Measurements from ENCODE around the gene CCDC142. TPM values are rescaled to one million over a fixed set of nuclear protein-coding genes. Genes with fewer than 3 reads are reported as not detected.

CCDC142 gene
- total and polyA plus RNA-seq, 9 of the 15 experiments (the other 6 are each of a cell fraction or from before 2014, with no cell fraction given), result 0.55 to 11.7 (median 7.2) TPM

DNA sequence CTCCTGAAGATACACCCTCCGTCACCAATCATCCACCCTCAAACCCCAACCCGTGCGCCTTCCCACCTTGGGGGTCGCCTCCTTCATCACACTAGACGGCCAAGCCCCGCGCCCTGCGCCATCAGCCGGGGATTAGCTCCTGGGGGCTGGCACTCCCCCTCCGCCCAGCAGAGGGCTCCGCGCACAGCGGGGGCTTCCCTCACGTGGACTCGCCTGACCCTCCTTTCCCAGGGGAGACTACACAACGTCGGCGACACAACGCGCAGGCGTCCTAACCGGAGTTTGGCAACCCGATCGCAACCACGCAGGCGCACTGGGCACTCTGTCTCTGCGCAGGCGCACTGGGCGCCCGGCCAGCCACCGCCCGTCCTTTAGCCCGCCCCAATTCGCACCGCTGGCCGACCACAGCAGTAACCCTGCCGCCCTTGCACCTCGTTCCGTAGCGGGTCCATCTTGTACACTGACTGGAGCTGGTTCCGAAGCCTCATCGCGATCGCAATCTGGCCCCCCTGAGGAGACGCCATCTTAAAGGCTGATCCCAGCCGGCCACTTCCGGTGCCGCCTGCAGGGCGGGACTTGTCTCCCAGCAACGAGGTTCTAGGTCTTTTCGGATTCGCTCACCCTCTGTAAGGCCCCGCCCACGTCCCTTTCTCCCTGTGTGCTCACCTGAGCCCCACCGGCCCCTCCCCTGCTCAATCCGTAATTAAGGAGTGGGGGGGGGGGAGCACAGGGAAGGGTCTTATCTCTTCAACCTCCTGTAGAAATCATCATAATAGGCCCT, 24.5 kb upstream of the CCDC142 start, which contains the start of gene PCGF1 (continued):
- peak; percentile 67 for TF ChIP-seq ETV5 (CRISPR knock-in tag; IDR thresholded peaks at IDR 0.05; ENCODE audit: low read depth)
- no peak for TF ChIP-seq ZNF584 (CRISPR knock-in tag; IDR thresholded peaks at IDR 0.05; ENCODE audit: low read depth)
- no peak for TF ChIP-seq TEAD2 (tag; IDR thresholded peaks at IDR 0.05)
- TF ChIP-seq HIVEP1 (CRISPR knock-in tag; IDR thresholded peaks at IDR 0.05), result 0 out of 2 replicates have a peak, but pooled peaks have one; percentile 4
- no peak for TF ChIP-seq ILK (tag; IDR thresholded peaks at IDR 0.05; ENCODE audit: borderline replicate concordance, low read depth)
- TF ChIP-seq RAD51 (IDR thresholded peaks at IDR 0.05; ENCODE audit: borderline replicate concordance, low read depth), result no peak; the same call in 1 of the 2 replicates
- TF ChIP-seq, protein P1, sequence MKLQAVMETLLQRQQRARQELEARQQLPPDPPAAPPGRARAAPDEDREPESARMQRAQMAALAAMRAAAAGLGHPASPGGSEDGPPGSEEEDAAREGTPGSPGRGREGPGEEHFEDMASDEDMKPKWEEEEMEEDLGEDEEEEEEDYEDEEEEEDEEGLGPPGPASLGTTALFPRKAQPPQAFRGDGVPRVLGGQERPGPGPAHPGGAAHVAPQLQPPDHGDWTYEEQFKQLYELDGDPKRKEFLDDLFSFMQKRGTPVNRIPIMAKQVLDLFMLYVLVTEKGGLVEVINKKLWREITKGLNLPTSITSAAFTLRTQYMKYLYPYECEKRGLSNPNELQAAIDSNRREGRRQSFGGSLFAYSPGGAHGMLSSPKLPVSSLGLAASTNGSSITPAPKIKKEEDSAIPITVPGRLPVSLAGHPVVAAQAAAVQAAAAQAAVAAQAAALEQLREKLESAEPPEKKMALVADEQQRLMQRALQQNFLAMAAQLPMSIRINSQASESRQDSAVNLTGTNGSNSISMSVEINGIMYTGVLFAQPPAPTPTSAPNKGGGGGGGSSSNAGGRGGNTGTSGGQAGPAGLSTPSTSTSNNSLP (IDR thresholded peaks at IDR 0.05; ENCODE audit: borderline replicate concordance, low read depth, low read length), result 0 out of 2 replicates have a peak, but pooled peaks have one; percentile 37
- TF ChIP-seq, protein P2, sequence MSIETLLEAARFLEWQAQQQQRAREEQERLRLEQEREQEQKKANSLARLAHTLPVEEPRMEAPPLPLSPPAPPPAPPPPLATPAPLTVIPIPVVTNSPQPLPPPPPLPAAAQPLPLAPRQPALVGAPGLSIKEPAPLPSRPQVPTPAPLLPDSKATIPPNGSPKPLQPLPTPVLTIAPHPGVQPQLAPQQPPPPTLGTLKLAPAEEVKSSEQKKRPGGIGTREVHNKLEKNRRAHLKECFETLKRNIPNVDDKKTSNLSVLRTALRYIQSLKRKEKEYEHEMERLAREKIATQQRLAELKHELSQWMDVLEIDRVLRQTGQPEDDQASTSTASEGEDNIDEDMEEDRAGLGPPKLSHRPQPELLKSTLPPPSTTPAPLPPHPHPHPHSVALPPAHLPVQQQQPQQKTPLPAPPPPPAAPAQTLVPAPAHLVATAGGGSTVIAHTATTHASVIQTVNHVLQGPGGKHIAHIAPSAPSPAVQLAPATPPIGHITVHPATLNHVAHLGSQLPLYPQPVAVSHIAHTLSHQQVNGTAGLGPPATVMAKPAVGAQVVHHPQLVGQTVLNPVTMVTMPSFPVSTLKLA (conservative IDR thresholded peaks at IDR 0.05), result peak; percentile 84 to 89
- no peak for TF ChIP-seq ZEB2 (IDR thresholded peaks at IDR 0.05)
- TF ChIP-seq YY1 (IDR thresholded peaks at IDR 0.05; ENCODE audit: borderline replicate concordance in 1 of 3, control insufficient read depth in 1 of 3, extremely low read depth in 1 of 3, insufficient read depth in 3 of 3, insufficient read length in 1 of 3, insufficient replicate concordance in 2 of 3, low read depth in 1 of 3, low read length in 2 of 3), result peak; percentile 83 to 96 (median 94)
- TF ChIP-seq, protein P3, sequence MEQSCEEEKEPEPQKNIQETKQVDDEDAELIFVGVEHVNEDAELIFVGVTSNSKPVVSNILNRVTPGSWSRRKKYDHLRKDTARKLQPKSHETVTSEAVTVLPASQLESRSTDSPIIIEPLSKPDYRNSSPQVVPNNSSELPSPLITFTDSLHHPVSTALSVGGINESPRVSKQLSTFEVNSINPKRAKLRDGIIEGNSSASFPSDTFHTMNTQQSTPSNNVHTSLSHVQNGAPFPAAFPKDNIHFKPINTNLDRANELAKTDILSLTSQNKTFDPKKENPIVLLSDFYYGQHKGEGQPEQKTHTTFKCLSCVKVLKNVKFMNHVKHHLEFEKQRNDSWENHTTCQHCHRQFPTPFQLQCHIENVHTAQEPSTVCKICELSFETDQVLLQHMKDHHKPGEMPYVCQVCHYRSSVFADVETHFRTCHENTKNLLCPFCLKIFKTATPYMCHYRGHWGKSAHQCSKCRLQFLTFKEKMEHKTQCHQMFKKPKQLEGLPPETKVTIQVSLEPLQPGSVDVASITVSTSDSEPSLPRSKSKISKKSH (CRISPR knock-in tag; IDR thresholded peaks at IDR 0.05), result no peak
- no peak for TF ChIP-seq STAT5B (CRISPR knock-in tag; IDR thresholded peaks at IDR 0.05)
- no peak for TF ChIP-seq CCAR2 (IDR thresholded peaks at IDR 0.05; ENCODE audit: low read depth, low read length)
- TF ChIP-seq, protein P4, sequence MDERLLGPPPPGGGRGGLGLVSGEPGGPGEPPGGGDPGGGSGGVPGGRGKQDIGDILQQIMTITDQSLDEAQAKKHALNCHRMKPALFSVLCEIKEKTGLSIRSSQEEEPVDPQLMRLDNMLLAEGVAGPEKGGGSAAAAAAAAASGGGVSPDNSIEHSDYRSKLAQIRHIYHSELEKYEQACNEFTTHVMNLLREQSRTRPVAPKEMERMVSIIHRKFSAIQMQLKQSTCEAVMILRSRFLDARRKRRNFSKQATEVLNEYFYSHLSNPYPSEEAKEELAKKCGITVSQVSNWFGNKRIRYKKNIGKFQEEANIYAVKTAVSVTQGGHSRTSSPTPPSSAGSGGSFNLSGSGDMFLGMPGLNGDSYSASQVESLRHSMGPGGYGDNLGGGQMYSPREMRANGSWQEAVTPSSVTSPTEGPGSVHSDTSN (CRISPR knock-in tag; IDR thresholded peaks at IDR 0.05; ENCODE audit: low read depth), result no peak
- TF ChIP-seq, protein P4 (tag; conservative IDR thresholded peaks at IDR 0.05; ENCODE audit: low read depth), result no peak
- no peak for TF ChIP-seq ESRRB (CRISPR knock-in tag; IDR thresholded peaks at IDR 0.05; ENCODE audit: borderline replicate concordance)
- peak; percentile 57; the same call in 1 of the 2 replicates for TF ChIP-seq TOE1 (IDR thresholded peaks at IDR 0.05; ENCODE audit: borderline replicate concordance)
- no peak; the same call in 1 of the 2 replicates for TF ChIP-seq TOE1 (CRISPR knock-in tag; IDR thresholded peaks at IDR 0.05; ENCODE audit: borderline replicate concordance, low read depth)
- TF ChIP-seq ATF7 (IDR thresholded peaks at IDR 0.05), result peak; percentile 82; the same call in 1 of the 2 replicates

Measured in K562 (cell line).